GM11168 (cell line): Measurements from ENCODE around the gene ACSL3.

Source experiments
- in situ Hi-C: fragments of 300-500 bp; cut with MboI; formaldehyde crosslinking; loops from one replicate; pipeline ENCODE4 v1.12.0; 2022; ENCODE audit warnings: low sequenced_read_pairs; ENCODE audit not compliant: unreplicated experiment

ACSL3 gene

GRCh38 chr2:222878301-222878876 lies 17.6 kb downstream of the ACSL3 start:
- in situ Hi-C loops, result no loop called here

DNA sequence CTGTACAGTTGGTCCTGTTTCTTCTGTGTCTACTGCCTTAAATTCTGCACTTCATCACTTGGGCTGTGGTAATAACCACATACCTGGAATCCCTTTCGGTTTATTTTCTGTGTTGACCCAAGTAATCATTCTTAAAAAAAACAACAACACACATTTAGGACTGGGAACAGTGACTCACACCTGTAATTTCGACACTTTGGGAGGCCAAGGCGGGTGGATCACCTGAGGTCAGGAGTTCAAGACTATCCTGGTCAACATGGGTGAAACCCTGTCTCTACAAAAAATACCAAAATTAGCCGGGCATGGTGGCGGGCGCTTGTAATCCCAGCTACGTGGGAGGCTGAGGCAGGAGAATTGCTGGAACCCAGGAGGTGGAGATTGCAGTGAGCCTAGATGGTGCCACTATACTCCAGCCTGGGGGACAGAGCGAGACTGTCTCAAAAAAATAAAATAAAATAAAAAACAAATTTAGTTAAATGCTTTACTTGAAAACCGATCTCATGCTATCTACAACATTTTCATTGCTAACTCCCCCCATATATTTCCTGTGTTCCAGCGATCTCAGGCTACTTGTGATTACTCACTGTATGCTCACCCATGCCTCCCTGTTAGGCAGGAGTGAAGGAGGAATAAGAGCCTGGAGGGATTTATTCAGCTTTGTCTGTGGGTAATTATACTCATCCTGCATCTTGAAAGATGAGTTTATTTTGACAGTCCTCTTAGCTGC lies 18.2 kb downstream of the ACSL3 start:
- in situ Hi-C loops, result no loop called here

DNA sequence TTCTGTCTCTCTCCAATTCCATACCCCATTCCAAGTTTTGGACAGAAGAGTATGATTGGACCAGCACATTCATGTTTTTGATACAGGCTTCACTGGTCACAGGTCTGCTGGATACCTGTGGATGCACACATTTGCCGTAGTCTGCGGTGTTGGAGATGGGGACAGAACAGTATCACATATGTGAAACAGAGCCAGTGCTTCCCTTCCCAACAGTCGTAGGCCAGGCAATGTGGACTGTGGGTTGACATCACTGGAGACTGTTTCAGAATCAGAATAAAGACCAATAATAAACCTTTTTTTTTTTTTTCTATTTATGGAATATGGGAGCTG lies 18.7 kb downstream of the ACSL3 start:
- in situ Hi-C loops, result no loop called here

GRCh38 chr2:222882484-222882928 lies 21.7 kb downstream of the ACSL3 start:
- in situ Hi-C loops, result no loop called here

- in situ Hi-C loops, result no loop called here
Observed at GRCh38 chr2:222883420-222883819, 22.6 kb downstream of the ACSL3 start.

DNA sequence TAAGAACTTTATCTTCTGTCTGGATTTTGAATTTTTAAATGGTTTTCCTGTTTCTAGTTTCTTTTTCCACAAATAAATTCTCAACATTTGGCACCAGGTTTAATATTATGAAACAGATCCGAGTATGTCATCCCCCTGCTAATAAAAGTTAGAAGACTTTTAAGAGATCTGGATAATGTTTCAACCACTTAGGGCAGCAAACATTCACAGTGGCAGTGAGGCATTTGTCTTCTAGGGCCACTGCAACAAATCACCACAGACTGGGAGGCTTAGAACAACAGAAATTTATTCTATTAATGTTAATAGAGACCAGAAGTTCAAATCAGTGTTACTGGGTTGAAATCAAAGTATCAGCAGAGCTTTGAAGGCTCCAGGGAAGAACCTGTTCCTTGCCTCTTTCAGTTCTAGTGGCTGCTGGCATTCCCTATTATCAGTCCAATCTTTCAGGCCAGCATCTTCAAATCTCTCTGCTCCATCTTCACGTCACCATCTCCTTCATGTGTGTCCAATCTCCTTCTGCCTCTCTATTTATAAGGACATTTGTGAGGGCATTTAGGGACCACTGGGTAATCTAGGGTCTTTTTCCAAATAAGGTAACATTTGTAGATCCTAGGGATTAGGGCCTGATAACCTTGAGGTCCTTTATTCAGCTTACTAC lies 23.4 kb downstream of the ACSL3 start:
- in situ Hi-C loops, result no loop called here

- in situ Hi-C loops, result no loop called here
Observed at GRCh38 chr2:222884805-222885424, 24.1 kb downstream of the ACSL3 start.

GRCh38 chr2:222887124-222887523 lies 26.3 kb downstream of the ACSL3 start:
- in situ Hi-C loops, result no loop called here

DNA sequence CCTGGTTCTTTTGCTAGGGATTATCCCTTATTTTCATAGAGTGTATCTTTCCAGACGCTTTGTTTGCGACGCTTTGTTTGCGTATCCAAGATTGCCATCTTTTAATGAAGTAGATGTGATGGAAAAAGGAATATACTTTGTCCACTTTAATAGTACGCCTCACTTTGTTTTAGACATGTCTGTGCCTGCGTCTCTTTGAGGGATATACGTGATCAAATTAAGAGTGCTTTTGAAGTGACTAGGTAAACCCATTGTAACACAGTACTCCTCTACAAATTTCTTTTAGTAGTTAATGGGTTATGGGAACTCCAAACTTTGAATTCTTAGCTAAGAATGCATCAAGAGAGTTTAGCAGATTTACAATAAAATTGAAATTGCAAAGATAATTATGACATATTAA lies 27.9 kb downstream of the ACSL3 start:
- in situ Hi-C loops, result no loop called here

- in situ Hi-C loops, result no loop called here
Observed at GRCh38 chr2:222891890-222892289, 31.1 kb downstream of the ACSL3 start.

GRCh38 chr2:222892321-222892720 lies 31.5 kb downstream of the ACSL3 start:
- in situ Hi-C loops, result no loop called here

- in situ Hi-C loops, result no loop called here
Observed at GRCh38 chr2:222892761-222893160, 31.9 kb downstream of the ACSL3 start.

DNA sequence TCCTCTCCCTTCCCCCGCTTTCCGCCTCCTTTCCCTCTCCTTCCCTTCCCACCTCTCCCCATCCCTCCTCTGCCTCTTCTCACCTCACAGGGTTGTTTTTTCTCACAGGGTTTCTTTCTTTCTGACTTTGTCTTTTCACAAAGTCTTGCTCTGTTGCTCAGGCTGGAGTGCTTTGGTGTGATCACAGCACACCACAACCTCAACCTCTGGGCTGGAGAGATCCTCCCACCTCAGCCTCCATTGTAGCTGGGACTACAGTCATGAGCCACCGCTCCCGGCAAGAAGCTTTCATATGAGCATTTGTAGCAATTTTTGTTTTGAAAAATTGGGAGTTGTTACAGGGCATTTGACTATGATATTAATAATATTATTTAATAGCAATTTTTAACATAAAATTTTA lies 32.9 kb downstream of the ACSL3 start:
- in situ Hi-C loops, result no loop called here

DNA sequence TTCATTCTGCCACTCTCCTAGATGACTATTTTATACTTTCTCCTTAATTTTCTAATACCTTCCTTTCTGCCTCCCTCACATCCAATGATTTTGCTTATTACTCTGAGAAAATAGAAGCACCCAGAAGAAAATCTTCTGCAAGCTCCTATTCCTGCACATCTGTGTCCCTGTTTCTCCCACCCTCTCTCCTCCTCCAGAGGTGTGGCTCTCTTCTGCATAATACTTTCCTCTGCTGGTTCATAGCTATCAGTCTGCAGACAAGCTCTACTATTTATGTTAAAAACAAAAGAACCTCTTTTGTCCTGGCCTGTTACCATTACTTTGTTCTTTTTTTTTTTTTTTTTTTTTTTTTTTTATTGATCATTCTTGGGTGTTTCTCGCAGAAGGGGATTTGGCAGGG lies 34.3 kb downstream of the ACSL3 start:
- in situ Hi-C loops, result no loop called here

GRCh38 chr2:222897898-222898297 lies 37.1 kb downstream of the ACSL3 start:
- in situ Hi-C loops, result no loop called here

DNA sequence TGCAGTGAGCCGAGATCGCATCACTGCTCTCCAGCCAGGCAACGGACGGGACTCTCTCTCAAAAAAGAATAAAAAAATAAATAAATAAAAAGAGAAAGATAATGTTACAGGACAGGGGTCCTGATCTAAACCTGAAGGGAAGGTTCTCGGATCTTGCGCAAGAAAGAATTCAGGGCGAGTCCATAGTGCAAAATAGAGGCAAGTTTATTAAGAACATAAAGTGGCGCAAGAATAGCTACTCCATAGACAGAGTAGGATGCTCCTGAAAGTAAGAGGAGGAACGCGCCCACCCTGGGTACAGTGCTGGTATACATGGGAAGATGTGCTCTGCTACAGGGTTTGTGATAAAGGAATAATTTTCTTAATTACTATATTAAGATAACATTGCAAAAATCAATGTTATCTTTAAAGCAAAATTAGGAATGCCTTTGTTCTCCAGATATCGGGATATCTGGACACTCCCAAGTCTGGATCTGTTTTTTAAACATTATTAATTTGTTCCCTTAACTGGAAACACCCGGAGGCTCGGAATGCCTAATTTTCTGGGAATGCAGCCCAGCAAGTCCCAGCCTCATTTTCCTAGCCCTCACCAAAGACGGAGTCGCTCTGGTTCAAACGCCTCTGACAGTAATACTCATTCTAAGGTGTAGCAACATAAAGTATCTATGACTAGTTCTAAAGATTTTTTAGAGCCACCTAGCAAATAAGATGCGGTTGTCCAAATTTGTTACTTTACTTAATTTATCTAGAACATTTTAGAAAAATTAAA lies 38.8 kb downstream of the ACSL3 start:
- in situ Hi-C loops, result loop anchor here (5.0 kb wide), 1 partner anchor 192 kb away; no protein-coding TSS in a partner anchor

- in situ Hi-C loops, result loop anchor here (5.0 kb wide), 1 partner anchor 193 kb away; no protein-coding TSS in a partner anchor
Observed at GRCh38 chr2:222900354-222900753, 39.5 kb downstream of the ACSL3 start.

- in situ Hi-C loops, result loop anchor here (5.0 kb wide), 1 partner anchor 195 kb away; no protein-coding TSS in a partner anchor
Observed at GRCh38 chr2:222902660-222903059, 41.8 kb downstream of the ACSL3 start.

DNA sequence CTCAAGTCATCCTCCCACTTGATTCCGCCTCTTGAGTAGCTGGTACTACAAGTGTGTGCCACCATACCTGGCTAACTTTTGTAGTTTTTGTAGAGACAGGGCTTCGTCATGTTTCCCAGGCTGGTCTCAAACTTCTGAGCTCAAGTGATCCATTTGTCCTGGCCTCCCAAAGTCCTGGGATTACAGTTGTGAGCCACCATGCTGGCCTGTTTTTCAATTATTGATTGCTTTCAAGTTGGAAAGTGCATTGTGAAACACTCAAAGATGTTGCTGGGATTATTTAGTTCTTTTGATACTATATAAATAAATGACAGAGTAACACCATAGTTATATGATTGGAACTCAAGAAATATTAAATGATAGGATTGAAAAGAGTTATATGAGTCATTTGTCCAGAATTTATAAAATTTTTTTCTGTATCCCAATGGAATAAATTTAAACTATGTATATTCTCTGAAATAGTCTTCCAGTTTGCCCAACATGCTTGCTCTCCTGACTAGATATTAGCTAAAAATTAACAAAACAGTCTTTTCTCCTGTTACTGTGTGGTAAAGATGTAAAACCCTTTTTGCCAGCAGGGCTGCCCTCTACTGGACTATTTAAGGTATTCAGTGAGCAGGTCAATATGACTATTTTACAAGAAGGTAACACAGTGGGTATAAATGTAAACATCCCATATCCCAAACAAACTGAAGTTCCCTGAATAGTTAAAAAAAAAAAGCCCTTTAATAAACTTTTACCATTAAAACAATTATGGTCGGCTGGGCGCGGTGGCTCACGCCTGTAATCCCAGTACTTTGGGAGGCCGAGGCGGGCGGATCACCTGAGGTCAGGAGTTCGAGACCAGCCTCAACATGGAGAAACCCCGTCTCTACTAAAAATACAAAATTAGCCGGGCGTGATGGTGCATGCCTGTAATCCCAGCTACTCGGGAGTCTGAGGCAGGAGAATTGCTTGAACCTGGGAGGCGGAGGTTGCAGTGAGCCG lies 42.7 kb downstream of the ACSL3 start:
- in situ Hi-C loops, result loop anchor here (5.0 kb wide), 1 partner anchor 196 kb away; no protein-coding TSS in a partner anchor
